ENCODE data around the gene GAGE13.

- TF ChIP-seq EZH2 (IDR thresholded peaks at IDR 0.05; ENCODE audit: insufficient read depth, poor library complexity, severe bottlenecking) = no peak
- no peak for TF ChIP-seq EZH2phosphoT487 (IDR thresholded peaks at IDR 0.05; ENCODE audit: insufficient read depth, low read depth)
Observed at GRCh38 chrX:49282647-49283011, 48.8 kb upstream of the GAGE13 start.

Data from GM23248 (cell line).